ENCODE measurements around the gene CCDC197. TPM values are rescaled to one million over a fixed set of nuclear protein-coding genes. Genes with fewer than 3 reads are reported as not detected.

CCDC197 gene
- total and polyA plus RNA-seq, 2 of the 4 experiments (the other 2 are of a cell fraction) = not detected

DNA sequence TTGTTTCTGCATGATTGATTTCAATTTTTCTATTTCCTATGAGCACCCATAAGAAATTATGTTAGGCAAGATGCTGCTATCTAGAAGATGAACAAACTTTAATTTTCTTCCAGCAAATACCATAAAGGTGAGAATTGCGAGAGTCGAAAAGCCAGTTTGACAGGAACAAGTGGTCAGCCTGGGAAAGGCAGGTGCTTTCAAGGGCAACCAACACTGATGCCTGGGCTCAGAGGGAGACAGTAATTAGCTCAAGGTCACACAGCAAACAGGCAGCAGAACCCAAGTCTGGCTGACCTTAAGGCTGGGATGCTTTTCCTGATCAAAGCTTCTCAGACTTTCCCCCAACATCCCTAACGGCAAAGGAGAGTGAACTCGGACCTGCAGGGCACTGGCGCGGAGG, 22.2 kb downstream of the CCDC197 start:
- Histone ChIP-seq H4K91ac (ENCODE audit: insufficient read depth, low read depth, low read length) (no peak overlapping the region), H3K23ac (ENCODE audit: low read depth, low read length) (no peak overlapping the region), H4K20me1 (ENCODE audit: insufficient read depth, low read length) (no peaks in the 10 kb centered on the region), H3K36me3 (ENCODE audit: control insufficient read depth, insufficient read depth, low read length) (no peaks in the 10 kb centered on the region), H2BK20ac (ENCODE audit: low read depth, low read length) (no peak overlapping the region), H2AK9ac (replicated peaks; ENCODE audit: low read depth, low read length, poor library complexity) (no peak overlapping the region), H4K8ac (ENCODE audit: low read depth in 2 of 2, low read length in 2 of 2) (no peak overlapping the region), H3K4ac (ENCODE audit: low read depth, low read length) (no peak overlapping the region), H3K9me3 (ENCODE audit: control insufficient read depth, insufficient read depth, low read length) (no peaks in the 10 kb centered on the region), H3K14ac (replicated peaks; ENCODE audit: low read depth, low read length) (no peak overlapping the region), H2BK5ac (ENCODE audit: low read depth, low read length, poor library complexity, severe bottlenecking) (no peak overlapping the region), H3K18ac (ENCODE audit: low read depth, low read length) (no peak overlapping the region), H2AFZ (replicated peaks; ENCODE audit: low read length, poor library complexity) (no peak overlapping the region), H3K4me2 (ENCODE audit: low read depth, low read length) (no peak overlapping the region), H3K4me3 (ENCODE audit: insufficient read depth, low read depth, low read length) (no peak overlapping the region), H3K9me1 (ENCODE audit: insufficient read depth, low read length) (no peaks in the 10 kb centered on the region), H2BK15ac (ENCODE audit: low read depth, low read length) (no peak overlapping the region), H3K4me1 (ENCODE audit: control insufficient read depth, insufficient read depth, low read length) (no peaks in the 10 kb centered on the region), H3K27me3 (ENCODE audit: control insufficient read depth, insufficient read depth, low read length) (peaks cover 31% of the 10 kb centered on the region), H2BK120ac (ENCODE audit: low read depth, low read length) (no peak overlapping the region), H2AK5ac (ENCODE audit: low read depth, low read length) (no peak overlapping the region), H3K79me1 (ENCODE audit: low read depth in 1 of 2, low read length in 2 of 2) (no peaks in the 10 kb centered on the region), H3K27ac (ENCODE audit: insufficient read depth, low read length) (no peak overlapping the region), H4K5ac (ENCODE audit: low read depth, low read length) (no peak overlapping the region), H3K56ac (ENCODE audit: extremely low read depth, insufficient read depth, low read length) (no peak overlapping the region), H3K9ac (ENCODE audit: low read depth, low read length) (no peak overlapping the region)
- ATAC-seq (ENCODE audit: low read depth) (no peak), DNase-seq (no peak)
- ChIA-PET POLR2A (ENCODE audit: unreplicated experiment) (no interaction called here), CTCF (interaction anchor here (0.7 to 1.6 kb wide), 2 partner anchors 79 to 1112 kb away, joined by 3 to 4 read pairs; no protein-coding TSS in a partner anchor)
- intact Hi-C loops (cut with micrococcal nuclease) = no loop called here
- no TSS peak for BruUV-seq (replicated peaks)
- TF ChIP-seq POLR2A (IDR thresholded peaks at IDR 0.05; ENCODE audit: low read depth, low read length) (no peak), RAD21 (IDR thresholded peaks at IDR 0.05; ENCODE audit: low read length) (no peak), NFE2L2 (IDR thresholded peaks at IDR 0.05; ENCODE audit: low read depth, low read length) (no peak), CEBPB (IDR thresholded peaks at IDR 0.05; ENCODE audit: low read depth, low read length) (no peak), RCOR1 (IDR thresholded peaks at IDR 0.05; ENCODE audit: insufficient replicate concordance, low read length) (no peak), MAZ (IDR thresholded peaks at IDR 0.05; ENCODE audit: borderline replicate concordance, low read depth, low read length) (no peak), CHD1 (IDR thresholded peaks at IDR 0.05; ENCODE audit: low read depth, low read length) (no peak), SMC3 (IDR thresholded peaks at IDR 0.05; ENCODE audit: low read depth, low read length) (no peak), BHLHE40 (IDR thresholded peaks at IDR 0.05; ENCODE audit: low read depth, low read length) (no peak), MXI1 (IDR thresholded peaks at IDR 0.05; ENCODE audit: borderline replicate concordance, low read depth, low read length) (no peak), FOS (IDR thresholded peaks at IDR 0.05; ENCODE audit: low read depth, low read length) (no peak), RFX5 (IDR thresholded peaks at IDR 0.05; ENCODE audit: low read depth, low read length) (no peak), MAFK (IDR thresholded peaks at IDR 0.05; ENCODE audit: low read depth, low read length) (no peak)
- TF ChIP-seq, protein P1, sequence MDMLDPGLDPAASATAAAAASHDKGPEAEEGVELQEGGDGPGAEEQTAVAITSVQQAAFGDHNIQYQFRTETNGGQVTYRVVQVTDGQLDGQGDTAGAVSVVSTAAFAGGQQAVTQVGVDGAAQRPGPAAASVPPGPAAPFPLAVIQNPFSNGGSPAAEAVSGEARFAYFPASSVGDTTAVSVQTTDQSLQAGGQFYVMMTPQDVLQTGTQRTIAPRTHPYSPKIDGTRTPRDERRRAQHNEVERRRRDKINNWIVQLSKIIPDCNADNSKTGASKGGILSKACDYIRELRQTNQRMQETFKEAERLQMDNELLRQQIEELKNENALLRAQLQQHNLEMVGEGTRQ (IDR thresholded peaks at IDR 0.05; ENCODE audit: low read depth, low read length) = no peak
- TF ChIP-seq, protein P2, sequence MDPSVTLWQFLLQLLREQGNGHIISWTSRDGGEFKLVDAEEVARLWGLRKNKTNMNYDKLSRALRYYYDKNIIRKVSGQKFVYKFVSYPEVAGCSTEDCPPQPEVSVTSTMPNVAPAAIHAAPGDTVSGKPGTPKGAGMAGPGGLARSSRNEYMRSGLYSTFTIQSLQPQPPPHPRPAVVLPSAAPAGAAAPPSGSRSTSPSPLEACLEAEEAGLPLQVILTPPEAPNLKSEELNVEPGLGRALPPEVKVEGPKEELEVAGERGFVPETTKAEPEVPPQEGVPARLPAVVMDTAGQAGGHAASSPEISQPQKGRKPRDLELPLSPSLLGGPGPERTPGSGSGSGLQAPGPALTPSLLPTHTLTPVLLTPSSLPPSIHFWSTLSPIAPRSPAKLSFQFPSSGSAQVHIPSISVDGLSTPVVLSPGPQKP (IDR thresholded peaks at IDR 0.05; ENCODE audit: borderline replicate concordance, low read depth, low read length) = no peak
- TF ChIP-seq, protein P3, sequence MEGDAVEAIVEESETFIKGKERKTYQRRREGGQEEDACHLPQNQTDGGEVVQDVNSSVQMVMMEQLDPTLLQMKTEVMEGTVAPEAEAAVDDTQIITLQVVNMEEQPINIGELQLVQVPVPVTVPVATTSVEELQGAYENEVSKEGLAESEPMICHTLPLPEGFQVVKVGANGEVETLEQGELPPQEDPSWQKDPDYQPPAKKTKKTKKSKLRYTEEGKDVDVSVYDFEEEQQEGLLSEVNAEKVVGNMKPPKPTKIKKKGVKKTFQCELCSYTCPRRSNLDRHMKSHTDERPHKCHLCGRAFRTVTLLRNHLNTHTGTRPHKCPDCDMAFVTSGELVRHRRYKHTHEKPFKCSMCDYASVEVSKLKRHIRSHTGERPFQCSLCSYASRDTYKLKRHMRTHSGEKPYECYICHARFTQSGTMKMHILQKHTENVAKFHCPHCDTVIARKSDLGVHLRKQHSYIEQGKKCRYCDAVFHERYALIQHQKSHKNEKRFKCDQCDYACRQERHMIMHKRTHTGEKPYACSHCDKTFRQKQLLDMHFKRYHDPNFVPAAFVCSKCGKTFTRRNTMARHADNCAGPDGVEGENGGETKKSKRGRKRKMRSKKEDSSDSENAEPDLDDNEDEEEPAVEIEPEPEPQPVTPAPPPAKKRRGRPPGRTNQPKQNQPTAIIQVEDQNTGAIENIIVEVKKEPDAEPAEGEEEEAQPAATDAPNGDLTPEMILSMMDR (conservative IDR thresholded peaks at IDR 0.05; ENCODE audit: low read depth, low read length) = no peak
- WGBS, 2 experiments (ENCODE audit: extremely low coverage in 2 of 2, insufficient read length in 1 of 2) = 83% methylated on average over 2 of the region's 6 CpGs; no CpG with 5 or more reads in 1 of the 2 experiments
- in situ Hi-C loops (cut with MboI; ENCODE audit: low sequenced_read_pairs) = no loop called here
- dilution Hi-C loops (cut with HindIII; ENCODE audit: low sequenced_read_pairs, unreplicated experiment) = no loop called here

Measured in IMR-90 (cell line).